ENCODE results near the gene KLF7.

DNA sequence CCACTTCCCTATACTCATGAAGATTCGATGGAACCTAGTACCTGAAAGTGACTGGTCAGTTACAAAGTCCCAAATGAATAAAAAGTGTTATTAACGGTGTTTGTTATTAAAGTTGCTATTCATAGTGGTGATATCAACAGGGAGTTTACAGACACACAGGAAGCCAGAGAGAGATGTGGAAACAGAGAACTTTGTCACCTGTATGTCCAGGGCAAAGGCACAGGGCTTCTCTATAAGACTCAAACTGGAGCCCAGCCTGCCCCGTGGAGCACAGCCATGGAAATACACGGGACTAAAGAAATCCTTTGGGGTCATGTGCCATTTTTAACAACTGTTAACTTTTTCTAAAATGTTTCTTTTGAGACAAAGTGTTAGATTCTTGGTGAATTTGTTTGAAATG lies 68.5 kb downstream of the KLF7 start:
- TF ChIP-seq, protein P1, sequence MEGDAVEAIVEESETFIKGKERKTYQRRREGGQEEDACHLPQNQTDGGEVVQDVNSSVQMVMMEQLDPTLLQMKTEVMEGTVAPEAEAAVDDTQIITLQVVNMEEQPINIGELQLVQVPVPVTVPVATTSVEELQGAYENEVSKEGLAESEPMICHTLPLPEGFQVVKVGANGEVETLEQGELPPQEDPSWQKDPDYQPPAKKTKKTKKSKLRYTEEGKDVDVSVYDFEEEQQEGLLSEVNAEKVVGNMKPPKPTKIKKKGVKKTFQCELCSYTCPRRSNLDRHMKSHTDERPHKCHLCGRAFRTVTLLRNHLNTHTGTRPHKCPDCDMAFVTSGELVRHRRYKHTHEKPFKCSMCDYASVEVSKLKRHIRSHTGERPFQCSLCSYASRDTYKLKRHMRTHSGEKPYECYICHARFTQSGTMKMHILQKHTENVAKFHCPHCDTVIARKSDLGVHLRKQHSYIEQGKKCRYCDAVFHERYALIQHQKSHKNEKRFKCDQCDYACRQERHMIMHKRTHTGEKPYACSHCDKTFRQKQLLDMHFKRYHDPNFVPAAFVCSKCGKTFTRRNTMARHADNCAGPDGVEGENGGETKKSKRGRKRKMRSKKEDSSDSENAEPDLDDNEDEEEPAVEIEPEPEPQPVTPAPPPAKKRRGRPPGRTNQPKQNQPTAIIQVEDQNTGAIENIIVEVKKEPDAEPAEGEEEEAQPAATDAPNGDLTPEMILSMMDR (conservative IDR thresholded peaks at IDR 0.05 in 1 of 2, IDR thresholded peaks at IDR 0.05 in 1 of 2; ENCODE audit: low read depth in 1 of 2, low read length in 2 of 2), result no peak
- TF ChIP-seq EZH2 (IDR thresholded peaks at IDR 0.05; ENCODE audit: low read length, missing control alignments), result no peak

All from fibroblast of lung (primary cell).